ENCODE data around the gene DACH1.

The DACH1 gene

DNA sequence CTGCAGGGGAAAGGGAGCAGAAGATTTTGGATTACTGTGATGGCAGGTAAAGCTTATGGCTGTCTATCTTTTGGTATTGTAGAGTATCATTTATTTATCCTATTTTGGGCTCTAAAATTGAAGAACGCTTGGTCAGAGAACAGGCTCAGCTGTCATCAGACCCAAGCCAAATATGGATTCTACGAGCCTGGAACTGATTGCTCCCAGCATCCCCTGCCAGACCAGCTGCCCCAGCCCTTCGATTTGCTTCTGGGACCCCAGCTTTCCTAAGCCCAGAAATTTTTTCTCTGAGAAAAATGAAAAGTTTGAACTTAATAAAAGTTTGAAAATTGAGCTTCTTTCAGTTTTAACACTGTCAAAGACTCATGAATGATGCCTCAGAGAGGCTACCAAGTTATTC lies 472.8 kb downstream of the DACH1 start:
- DNase-seq (ENCODE audit: low spot score): no peak
